Body of pancreas (tissue), 4 donors: Measurements from ENCODE around the gene RUNX3.

Experiments
- POLR2A ChIP-seq, 3 donors: fragments of 450-650 bp; IDR thresholded peaks; one replicate each; pipeline ENCODE4 v1.6.1; 2016; ENCODE audit warnings: antibody characterized with exemption in 3 of 3, mild to moderate bottlenecking in 2 of 3
- TF ChIP-seq, protein P1 (sequence below), 7 experiments: fragments of 450-650 bp in 4 of 7; fragments of 200-600 bp in 3 of 7; sonication (generic) in 3 of 7; IDR thresholded peaks; one replicate each; pipeline ENCODE4 v1.5.1; 2016 to 2019; ENCODE audit warnings: antibody characterized with exemption in 7 of 7

- TF ChIP-seq, protein P1, sequence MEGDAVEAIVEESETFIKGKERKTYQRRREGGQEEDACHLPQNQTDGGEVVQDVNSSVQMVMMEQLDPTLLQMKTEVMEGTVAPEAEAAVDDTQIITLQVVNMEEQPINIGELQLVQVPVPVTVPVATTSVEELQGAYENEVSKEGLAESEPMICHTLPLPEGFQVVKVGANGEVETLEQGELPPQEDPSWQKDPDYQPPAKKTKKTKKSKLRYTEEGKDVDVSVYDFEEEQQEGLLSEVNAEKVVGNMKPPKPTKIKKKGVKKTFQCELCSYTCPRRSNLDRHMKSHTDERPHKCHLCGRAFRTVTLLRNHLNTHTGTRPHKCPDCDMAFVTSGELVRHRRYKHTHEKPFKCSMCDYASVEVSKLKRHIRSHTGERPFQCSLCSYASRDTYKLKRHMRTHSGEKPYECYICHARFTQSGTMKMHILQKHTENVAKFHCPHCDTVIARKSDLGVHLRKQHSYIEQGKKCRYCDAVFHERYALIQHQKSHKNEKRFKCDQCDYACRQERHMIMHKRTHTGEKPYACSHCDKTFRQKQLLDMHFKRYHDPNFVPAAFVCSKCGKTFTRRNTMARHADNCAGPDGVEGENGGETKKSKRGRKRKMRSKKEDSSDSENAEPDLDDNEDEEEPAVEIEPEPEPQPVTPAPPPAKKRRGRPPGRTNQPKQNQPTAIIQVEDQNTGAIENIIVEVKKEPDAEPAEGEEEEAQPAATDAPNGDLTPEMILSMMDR (IDR thresholded peaks at IDR 0.05), result no peak
- peak in 1 of 3 donors; percentile 14 for TF ChIP-seq POLR2A (IDR thresholded peaks at IDR 0.05)
Observed at GRCh38 chr1:24930260-24931145, at the start of gene RUNX3.
